Measurements from ENCODE around the gene MAPKAPK2. TPM values are rescaled to one million over a fixed set of nuclear protein-coding genes. Genes with fewer than 3 reads are reported as not detected.

MAPKAPK2 gene
- total RNA-seq, 4 donors from 2014 or later, result 37.8 to 50.7 (median 43.2) TPM

- Histone ChIP-seq H3K4me3 (no peak overlapping the region), H3K9me3 (no peaks in the 10 kb centered on the region), H3K36me3 (no peaks in the 10 kb centered on the region), H3K27me3 (no peaks in the 10 kb centered on the region), H3K4me1 (peaks cover 8 to 77% (median 30%) of the 10 kb centered on the region in 3 donors), H3K27ac (peak overlapping the region in 1 of 4 donors; percentile 85)
- no peak for DNase-seq
- 72 to 73% methylated on average over 8 to 9 of the region's 17 CpGs for WGBS, 2 donors
- intact Hi-C loops (cut with DNase I), result no loop called here
- TF ChIP-seq POLR2A (IDR thresholded peaks at IDR 0.05) (no peak), CTCF (IDR thresholded peaks at IDR 0.05) (no peak)
Measured at GRCh38 chr1:206722751-206723461, 38.2 kb downstream of the MAPKAPK2 start.

GRCh38 chr1:206723462-206723804, 38.7 kb downstream of the MAPKAPK2 start:
- H3K4me3 ChIP-seq, result no peak overlapping the region
- no peaks in the 10 kb centered on the region for H3K27me3 ChIP-seq
- TF ChIP-seq POLR2A (IDR thresholded peaks at IDR 0.05), result no peak
- TF ChIP-seq CTCF (IDR thresholded peaks at IDR 0.05), result no peak
- intact Hi-C loops (cut with DNase I), result no loop called here
- H3K27ac ChIP-seq, result peak overlapping the region in 2 of 4 donors; percentile 64 to 85
- DNase-seq, result no peak
- WGBS, 2 donors, result 88 to 93% methylated on average over 1 to 3 of the region's 4 CpGs
- H3K36me3 ChIP-seq, result peaks cover 0 to under 1% (median 0%) of the 10 kb centered on the region in 3 donors
- peaks cover 8 to 82% (median 30%) of the 10 kb centered on the region in 3 donors for H3K4me1 ChIP-seq
- H3K9me3 ChIP-seq, result no peaks in the 10 kb centered on the region

GRCh38 chr1:206723805-206724472, 39.2 kb downstream of the MAPKAPK2 start:
- TF ChIP-seq POLR2A (IDR thresholded peaks at IDR 0.05) (no peak), CTCF (IDR thresholded peaks at IDR 0.05) (no peak)
- intact Hi-C loops (cut with DNase I), result no loop called here
- Histone ChIP-seq H3K27me3 (no peaks in the 10 kb centered on the region), H3K4me1 (peaks cover 8 to 81% (median 30%) of the 10 kb centered on the region in 3 donors), H3K27ac (peak overlapping the region; percentile 21 to 85 (median 45)), H3K9me3 (no peaks in the 10 kb centered on the region), H3K36me3 (peaks cover 0 to 5% (median 0%) of the 10 kb centered on the region in 3 donors), H3K4me3 (no peak overlapping the region)
- DNase-seq, result no peak
- 36 to 45% methylated on average over 7 to 8 of the region's 12 CpGs for WGBS, 2 donors

- no peak for DNase-seq
- Histone ChIP-seq H3K9me3 (no peaks in the 10 kb centered on the region), H3K4me3 (no peak overlapping the region), H3K36me3 (peaks cover 0 to 19% (median 12%) of the 10 kb centered on the region in 3 donors), H3K4me1 (peaks cover 8 to 74% (median 30%) of the 10 kb centered on the region in 3 donors), H3K27ac (no peak overlapping the region), H3K27me3 (no peaks in the 10 kb centered on the region)
- 59 to 71% methylated on average over 8 to 9 of the region's 9 CpGs for WGBS, 2 donors
- peak in 5 of 6 experiments; percentile 32 to 67 (median 57) for TF ChIP-seq CTCF (IDR thresholded peaks at IDR 0.05)
- no peak for TF ChIP-seq POLR2A (IDR thresholded peaks at IDR 0.05)
- intact Hi-C loops (cut with DNase I), result no loop called here
Measured at GRCh38 chr1:206725109-206725963, 40.6 kb downstream of the MAPKAPK2 start.
